GM20431 (cell line): ENCODE results near the gene LPCAT2.

Experiments
- in situ Hi-C: fragments of 300-500 bp; cut with MseI, MboI; formaldehyde crosslinking; loops from one replicate; pipeline ENCODE4 v1.15.0; 2020; ENCODE audit warnings: low sequenced_read_pairs; ENCODE audit not compliant: unreplicated experiment

LPCAT2 gene

DNA sequence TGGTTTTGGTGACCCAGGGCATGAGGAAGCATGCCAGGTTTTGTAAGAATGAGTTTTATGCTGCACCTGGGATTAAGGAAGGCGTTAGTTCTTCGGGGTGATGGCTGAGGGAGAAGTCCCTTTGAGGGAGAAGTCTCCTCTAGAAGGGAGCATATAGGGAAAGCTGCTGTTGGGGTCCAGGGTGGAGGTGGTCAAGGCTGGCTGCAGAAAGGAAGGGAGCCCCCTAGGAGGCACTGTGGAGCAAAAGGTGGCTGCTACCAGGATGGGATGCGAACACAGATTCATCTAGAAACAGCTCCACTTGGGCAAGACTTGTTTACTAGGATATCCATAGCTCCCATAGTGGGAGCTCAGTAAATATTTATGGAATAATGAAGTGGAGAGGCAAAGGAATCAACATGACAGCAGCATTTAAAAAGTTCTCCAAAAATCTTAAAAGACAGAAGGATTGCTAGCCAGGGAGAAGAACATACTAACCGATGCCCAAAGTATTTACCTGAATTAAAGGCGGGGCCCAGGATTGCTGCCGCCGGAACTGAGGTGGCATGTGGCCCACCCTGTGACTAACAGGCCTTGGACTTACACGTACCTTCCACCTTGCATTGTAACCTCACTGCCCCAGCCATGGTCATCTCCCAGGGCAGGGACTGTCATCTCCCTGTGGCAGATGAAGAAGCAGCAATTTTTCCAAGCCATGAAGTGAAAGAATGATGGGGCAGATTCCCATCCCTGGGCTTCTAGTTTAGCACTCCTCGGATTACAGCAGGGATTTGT is 7.1 kb upstream of the LPCAT2 start:
- in situ Hi-C loops = no loop called here

DNA sequence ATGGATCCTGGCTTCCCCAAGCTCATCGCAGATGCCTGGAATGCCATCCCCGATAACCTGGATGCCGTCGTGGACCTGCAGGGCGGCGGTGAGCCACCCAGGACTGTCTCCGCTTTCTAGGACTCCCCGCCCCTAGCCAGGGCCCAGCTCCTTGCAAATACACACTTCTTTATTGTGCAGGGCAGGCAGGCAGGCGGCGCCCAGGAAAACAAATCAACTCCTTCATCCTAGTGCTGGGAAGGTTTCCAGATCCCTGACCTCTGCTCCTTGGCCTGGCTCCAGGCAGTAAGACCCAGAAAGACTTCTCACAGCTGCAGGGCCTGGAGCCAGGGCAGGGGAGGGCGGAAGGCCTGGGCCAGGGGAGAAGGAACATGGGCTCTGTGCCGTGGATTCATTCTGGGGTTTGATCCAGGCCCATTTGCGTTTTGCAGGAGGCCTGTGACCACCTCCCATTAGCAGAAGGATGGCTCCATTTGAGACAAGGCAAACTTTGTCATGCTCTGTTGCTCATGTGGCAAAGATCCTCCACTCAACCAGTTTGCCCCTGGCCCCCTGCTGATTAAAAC is 6.0 kb upstream of the LPCAT2 start:
- in situ Hi-C loops = no loop called here

DNA sequence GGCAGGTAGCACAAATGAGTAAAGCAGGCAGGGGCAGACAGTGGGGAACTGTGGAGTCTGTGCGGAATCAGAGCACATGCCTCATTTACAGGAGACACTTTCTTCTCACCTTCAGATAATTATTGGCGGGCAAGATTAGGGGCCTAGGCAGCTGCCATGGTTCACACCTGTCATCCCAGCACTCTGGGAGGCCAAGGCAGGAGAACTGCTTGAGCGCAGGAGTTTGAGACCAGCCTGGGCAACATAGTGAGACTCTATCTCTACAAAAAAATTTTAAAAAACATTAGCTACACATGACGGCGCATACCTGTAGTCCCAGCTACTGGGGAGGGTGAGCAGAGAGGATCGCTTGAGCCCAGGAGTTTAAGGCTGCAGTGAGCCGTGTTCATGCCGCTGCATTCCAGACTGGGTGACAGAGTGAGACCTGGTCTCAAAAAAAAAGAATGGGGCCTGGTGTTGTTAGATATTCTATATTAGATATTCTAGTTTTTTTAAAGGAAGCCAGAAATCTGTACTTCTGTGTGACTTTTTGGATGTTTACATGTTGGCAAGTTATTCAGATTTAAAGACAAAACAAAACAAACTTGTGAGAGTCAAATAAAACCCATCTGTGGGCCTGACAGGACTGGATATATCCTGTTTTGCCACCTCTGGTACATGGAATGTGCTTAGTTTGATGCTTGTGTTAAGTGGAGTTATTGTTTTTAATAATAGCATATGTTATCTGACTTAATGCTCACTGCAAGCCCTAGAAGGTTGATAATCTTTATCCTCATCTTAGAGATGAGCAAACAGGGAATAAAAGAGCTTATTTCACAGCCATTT is 4.9 kb upstream of the LPCAT2 start:
- in situ Hi-C loops = no loop called here

DNA sequence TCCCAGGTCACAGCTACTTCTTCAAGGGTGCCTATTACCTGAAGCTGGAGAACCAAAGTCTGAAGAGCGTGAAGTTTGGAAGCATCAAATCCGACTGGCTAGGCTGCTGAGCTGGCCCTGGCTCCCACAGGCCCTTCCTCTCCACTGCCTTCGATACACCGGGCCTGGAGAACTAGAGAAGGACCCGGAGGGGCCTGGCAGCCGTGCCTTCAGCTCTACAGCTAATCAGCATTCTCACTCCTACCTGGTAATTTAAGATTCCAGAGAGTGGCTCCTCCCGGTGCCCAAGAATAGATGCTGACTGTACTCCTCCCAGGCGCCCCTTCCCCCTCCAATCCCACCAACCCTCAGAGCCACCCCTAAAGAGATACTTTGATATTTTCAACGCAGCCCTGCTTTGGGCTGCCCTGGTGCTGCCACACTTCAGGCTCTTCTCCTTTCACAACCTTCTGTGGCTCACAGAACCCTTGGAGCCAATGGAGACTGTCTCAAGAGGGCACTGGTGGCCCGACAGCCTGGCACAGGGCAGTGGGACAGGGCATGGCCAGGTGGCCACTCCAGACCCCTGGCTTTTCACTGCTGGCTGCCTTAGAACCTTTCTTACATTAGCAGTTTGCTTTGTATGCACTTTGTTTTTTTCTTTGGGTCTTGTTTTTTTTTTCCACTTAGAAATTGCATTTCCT is 3.4 kb upstream of the LPCAT2 start:
- in situ Hi-C loops = no loop called here

DNA sequence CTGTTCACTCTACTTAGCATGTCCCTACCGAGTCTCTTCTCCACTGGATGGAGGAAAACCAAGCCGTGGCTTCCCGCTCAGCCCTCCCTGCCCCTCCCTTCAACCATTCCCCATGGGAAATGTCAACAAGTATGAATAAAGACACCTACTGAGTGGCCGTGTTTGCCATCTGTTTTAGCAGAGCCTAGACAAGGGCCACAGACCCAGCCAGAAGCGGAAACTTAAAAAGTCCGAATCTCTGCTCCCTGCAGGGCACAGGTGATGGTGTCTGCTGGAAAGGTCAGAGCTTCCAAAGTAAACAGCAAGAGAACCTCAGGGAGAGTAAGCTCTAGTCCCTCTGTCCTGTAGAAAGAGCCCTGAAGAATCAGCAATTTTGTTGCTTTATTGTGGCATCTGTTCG is 2.8 kb upstream of the LPCAT2 start:
- in situ Hi-C loops = no loop called here

DNA sequence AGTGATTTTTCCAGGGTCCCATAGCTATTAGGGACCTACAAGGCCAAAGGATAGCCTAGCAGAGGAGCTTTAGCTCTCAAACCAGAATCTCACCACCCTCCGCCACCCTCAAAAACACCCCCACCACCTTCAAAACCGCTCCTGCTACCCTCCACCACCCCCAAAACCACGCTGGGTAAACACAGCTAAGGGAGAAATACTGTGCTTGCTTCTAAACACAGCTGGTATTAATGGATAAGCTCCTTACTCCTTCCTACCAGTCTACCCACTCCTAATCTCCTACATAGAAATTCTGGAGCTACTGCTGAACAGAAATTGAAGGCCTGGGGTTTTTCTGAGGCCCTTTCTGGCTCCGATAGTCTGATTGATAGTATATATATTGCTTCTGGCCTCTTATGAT is 2.2 kb upstream of the LPCAT2 start:
- in situ Hi-C loops = no loop called here

DNA sequence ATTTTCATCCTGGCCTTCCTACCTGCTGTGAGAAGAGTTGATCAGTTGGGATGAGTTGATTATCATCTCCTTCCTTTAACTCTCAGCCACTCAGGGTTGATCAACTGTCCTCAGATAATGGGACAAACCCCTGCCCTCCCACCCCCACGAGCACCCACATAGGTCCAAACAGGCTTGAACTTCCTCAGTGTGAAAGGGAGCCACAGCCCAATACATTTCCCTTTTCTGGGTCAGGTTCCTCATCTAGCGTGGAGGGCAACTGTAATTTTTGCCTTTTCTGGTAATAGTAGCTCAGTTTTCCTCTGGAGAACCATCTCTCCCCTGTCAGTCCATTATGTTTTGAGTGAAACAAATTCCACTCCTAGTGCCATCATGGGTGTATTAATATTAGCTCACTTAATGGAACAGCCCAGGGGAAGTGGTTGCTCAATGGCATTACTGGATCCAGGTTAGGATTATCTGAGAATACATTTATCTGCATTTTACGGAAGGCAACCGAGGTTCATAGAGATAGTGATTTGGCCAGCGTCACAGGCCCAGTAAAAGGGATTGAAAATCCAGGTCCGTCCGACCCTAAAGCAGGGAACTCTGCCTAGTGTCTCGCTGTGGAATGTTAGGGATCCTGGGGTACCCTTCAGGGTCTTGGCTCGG is 476 bp upstream of the LPCAT2 start:
- in situ Hi-C loops = no loop called here

DNA sequence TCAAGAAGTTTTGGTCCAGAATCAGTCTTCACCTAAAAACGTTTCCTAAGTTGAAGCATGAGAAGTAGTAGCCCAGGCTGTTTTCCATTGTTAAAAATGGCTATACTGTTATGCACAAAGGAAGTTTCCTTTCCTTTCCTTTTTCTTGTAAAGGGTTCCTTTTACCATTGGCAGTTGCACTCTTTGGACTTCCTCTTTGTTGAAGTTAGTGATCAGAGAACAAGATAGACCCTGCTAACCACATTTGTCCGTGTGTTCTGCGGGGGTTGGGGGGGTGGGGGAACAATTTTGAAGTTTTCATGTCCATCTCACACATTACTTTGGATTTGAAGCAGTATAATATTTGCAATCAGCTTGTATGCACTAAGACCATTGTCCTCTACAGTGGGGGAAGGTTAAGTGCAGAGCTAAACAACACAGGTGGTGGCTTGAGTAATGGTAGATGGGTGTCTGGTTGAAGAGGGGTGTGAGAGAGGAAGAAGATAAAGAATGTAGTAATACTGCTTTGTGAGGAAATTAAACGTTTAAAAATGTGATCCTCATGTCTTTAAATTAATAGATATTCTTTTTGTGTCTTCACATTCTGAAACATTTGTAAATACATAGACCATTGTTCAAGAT is 1.4 kb downstream of the LPCAT2 start:
- in situ Hi-C loops = no loop called here

DNA sequence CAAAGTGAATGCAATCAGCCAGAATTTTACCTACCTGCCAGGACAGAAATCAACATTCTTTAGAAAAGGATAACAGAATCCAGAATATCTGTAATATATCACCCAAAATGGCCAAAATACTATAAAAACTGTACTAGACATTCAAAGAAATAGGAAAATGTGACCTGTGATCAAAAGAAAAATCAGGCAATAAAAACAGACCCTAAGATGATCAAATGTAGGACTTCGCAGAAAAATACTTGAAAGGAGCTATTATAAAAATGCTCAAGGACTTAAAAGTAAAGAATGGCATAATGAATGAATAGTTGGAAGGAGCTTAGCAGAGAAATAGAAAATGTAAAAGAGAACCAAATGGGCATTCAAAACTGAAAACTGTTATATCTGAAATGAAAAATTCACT is 4.1 kb downstream of the LPCAT2 start:
- in situ Hi-C loops = no loop called here

DNA sequence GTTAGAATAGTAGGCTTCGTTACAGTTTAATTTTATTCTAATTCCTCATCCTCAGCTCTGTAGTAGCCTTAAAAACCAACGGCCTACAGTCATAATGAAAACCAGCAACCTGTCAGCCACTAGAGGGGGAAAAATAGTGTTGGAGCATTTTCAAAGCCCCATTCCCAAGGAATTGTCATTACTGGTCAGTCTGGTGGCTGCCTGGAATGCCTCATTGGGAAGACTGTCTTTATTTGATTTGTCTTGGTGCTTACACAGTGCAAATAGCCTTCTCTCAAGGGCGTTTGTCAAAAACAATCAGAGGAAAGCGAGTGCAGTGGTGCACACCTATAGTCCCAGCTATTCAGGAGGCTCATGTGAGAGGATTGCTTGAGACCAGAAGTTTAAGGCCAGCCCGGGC is 4.7 kb downstream of the LPCAT2 start:
- in situ Hi-C loops = no loop called here

DNA sequence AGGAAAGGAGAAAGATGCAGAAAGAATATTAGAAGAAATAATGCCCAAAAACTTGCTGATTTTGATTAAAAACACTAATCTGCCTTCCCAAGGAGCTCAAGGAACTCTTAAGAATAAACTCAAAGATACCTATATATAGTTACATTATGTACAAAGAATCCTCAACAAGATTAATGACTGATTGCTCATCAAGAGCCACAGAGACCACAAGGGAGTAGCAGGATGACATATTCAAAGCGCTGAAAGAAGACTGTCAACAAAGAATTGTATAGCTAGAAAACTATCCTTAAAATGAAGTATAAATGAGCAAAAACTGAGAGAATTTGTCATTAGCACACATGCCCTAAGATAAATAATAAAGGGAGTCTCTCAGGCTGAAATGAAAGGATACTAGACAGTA is 6.2 kb downstream of the LPCAT2 start:
- in situ Hi-C loops = no loop called here

DNA sequence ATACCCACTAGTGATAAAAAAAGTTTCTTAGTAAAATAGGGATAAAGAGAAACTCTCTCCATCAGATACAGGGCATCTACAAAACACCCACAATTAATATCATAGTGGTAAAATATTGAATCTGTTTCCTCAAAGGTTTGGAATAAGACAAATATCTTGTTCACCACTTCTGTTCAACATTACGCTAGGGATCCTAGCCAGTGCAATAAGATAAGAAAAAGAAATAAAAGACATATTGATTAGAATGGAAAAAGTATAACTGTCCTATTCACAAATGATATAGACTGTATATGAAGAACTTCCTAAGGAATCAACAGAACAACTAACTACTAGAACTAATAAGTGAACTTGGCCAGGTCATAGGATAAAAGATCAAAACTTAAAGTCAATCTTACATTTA is 12.9 kb downstream of the LPCAT2 start:
- in situ Hi-C loops = no loop called here

DNA sequence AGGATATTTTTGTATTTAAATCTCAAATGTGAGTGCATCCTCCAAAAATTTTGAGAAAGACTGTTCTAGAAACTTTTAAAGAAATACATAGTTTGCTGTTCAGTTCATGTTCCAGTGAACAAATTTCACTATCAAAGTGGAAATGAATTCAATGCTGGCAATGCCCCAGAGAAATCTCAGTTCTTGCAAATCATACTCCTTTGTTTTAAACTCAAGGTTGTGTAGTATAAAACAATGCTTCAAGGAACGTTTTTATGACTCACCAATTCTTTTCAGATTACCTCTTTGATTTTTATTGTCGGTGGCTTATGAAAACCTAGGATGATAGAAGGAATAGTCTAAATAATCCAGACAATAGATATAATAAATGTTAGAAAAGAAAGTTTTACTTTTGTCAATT is 17.6 kb downstream of the LPCAT2 start:
- in situ Hi-C loops = no loop called here

DNA sequence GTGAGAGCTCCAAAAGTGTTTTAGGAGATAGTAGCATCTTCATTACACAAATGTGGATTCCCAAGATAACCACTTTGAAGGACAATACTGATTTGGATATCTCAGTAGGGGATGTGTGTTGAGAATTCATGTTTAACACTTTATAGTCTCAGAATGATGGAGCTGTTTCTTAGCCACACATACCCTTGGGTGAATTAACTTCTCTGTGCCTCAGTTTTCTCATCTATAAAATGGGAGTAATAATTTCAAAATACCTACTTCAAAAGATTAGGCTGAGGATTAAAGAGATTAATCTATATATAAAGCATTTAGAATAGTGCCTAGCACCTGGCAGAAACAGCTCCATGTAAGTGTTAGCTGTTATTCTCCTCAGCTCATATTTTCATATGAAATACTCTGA is 19.0 kb downstream of the LPCAT2 start:
- in situ Hi-C loops = no loop called here

DNA sequence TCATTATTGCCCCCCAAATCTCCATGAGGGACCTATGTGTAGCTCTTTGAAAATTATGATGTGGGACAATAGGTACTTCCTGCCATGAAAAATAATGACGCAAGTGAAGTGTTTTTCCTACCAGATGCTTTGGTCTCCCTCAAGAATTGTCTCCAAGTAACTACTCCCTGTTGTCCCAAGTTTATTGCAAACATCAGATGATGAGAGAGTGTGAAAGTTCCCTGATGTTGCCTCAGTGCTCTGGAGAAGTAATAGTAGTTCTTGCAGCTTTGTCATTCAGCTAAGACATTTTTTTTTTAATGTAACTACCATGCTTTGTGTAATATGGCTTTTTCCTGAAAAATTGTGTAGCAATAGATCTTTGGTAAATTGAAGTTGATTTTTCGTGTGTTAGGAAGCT is 20.1 kb downstream of the LPCAT2 start:
- in situ Hi-C loops = no loop called here

DNA sequence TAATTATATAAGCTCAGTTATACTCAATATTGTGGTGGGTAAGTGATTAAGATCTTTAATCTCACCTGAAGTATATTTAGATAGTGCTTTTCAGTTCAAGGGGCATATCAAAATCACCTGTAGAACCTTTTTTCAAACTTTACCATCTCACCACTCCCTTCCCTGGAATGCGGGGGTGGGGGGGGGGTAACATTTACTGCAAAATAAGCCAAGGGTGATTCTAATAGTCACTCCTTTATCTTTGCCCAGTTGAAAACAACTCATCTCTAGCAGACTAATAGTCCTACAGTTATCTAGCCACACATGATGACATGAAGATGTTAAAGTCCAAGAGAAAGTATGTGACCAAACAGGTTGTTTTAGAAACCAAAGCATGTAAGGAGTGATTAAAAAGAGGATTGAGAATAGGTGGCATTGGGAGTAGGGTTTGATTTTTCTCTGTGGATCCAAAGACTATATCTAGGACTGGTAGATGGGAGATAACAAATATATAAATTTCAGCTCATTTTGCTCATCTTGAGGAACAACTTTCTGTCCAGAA is 21.5 kb downstream of the LPCAT2 start:
- in situ Hi-C loops = no loop called here

DNA sequence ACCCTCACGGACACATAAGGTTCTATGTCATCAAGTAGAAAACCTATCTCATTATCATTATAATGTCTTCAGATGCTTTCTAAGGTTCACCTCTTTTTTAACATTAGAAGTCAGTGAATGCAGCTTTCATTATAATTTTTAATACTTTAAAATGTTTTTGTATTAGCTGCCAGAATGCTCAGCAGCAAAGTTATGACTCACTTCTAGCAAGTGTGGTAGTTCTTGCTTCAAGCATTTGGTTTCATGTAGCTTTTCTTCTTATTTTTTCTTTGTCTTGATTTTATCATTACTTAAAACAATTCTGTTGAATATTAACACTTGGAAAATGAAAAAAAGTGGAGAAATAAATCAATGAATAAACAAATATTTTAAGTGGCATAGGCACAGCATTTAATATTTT is 23.4 kb downstream of the LPCAT2 start:
- in situ Hi-C loops = no loop called here

DNA sequence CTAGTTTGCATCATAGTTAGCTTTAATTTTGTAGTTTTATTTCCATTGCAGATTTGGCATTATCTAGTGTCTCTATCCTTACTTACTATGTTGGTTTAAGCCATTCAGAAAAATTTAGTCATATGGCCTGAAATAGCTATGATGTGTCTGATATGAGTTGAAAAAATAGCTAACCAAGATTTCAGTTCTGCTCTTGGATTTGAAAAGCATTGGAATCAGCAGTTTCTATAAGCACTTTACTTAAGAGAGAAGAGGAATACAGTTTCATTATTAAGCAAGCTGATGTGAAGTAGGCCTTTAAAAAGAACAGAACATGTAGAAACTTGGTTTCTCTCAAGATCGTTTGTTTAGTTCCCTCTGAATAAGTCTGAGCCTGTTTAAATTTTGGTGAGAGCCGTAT is 25.9 kb downstream of the LPCAT2 start:
- in situ Hi-C loops = no loop called here

DNA sequence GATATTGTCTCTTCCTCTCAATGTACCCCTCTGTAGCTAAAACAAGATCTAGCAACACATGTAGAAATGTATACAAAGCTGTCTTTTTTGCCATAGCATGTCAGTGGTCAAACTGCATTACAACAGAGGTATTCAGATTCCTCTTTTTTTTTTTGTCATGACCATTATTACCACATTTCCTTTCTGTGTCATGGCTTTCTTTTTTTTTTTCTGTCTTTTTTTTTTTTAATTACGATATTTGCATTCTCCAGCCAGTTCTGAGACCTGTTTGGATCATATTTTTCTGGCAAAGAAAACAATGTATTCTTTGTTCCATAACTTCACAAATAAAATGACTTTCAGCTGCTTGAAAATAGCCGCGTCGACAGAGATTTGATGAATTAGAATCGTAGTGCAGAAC is 30.2 kb downstream of the LPCAT2 start:
- in situ Hi-C loops = no loop called here

DNA sequence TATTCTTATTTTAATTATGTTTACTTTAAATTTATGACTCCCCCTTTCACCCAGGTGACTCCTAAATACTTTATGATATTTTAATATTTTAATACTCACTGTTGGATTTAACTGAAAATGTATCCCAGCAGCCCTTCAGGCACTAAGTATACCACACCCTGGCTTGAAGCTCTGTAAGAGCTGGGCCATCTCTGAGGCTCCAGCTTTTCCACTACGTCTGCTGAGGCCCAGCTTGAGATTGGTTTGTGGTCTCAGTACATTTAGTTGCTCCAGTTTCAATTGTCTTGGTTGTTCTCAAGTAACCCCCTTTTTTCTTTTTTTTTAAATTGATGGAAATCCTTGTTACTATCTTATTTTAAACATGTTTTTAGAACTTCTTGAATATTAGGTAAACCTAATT is 30.6 kb downstream of the LPCAT2 start:
- in situ Hi-C loops = no loop called here
